PFSK-1 (cell line): ENCODE data around the gene SCGB1A1.

Experiments
- POLR2AphosphoS5 ChIP-seq: IDR thresholded peaks from 2 replicates; pipeline ENCODE4 v1.6.1; 2012; ENCODE audit warnings: low read depth, mild to moderate bottlenecking, control low read depth, low read length, moderate library complexity
- TF ChIP-seq, protein P1 (sequence below), 2 experiments: IDR thresholded peaks; 2 replicates each; pipeline versions ENCODE4 v1.6.1 to v1.8.0; 2011 to 2012; ENCODE audit warnings: low read depth in 2 of 2, low read length in 2 of 2, control low read depth in 1 of 2, inconsistent platforms in 1 of 2, mild to moderate bottlenecking in 1 of 2, moderate library complexity in 1 of 2; ENCODE audit not compliant: insufficient read depth in 1 of 2

DNA sequence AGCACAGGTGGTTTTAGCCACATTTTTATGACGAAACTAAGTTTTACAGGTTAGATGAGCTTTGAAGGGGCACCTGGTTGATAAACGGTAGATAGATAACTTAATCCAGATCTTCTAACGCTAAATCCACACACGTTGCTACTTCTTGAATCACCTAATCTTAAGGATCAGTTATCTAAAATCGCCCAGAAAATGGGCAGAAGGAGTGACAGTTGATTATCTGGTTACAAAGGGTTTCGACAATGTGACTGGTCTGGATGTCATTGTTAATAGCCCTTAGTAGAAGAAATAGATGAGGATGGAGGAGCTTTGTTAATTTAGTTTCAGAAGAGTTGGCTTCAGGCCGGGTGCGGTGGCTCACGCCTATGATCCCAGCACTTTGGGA, 43.7 kb downstream of the SCGB1A1 start:
- TF ChIP-seq POLR2AphosphoS5, result no peak
- TF ChIP-seq, protein P1, sequence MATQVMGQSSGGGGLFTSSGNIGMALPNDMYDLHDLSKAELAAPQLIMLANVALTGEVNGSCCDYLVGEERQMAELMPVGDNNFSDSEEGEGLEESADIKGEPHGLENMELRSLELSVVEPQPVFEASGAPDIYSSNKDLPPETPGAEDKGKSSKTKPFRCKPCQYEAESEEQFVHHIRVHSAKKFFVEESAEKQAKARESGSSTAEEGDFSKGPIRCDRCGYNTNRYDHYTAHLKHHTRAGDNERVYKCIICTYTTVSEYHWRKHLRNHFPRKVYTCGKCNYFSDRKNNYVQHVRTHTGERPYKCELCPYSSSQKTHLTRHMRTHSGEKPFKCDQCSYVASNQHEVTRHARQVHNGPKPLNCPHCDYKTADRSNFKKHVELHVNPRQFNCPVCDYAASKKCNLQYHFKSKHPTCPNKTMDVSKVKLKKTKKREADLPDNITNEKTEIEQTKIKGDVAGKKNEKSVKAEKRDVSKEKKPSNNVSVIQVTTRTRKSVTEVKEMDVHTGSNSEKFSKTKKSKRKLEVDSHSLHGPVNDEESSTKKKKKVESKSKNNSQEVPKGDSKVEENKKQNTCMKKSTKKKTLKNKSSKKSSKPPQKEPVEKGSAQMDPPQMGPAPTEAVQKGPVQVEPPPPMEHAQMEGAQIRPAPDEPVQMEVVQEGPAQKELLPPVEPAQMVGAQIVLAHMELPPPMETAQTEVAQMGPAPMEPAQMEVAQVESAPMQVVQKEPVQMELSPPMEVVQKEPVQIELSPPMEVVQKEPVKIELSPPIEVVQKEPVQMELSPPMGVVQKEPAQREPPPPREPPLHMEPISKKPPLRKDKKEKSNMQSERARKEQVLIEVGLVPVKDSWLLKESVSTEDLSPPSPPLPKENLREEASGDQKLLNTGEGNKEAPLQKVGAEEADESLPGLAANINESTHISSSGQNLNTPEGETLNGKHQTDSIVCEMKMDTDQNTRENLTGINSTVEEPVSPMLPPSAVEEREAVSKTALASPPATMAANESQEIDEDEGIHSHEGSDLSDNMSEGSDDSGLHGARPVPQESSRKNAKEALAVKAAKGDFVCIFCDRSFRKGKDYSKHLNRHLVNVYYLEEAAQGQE (IDR thresholded peaks at IDR 0.05; ENCODE audit: insufficient read depth in 1 of 2, low read depth in 2 of 2, low read length in 2 of 2), result no peak
